ENCODE measurements around the gene PTPN22.

Gene PTPN22

DNA sequence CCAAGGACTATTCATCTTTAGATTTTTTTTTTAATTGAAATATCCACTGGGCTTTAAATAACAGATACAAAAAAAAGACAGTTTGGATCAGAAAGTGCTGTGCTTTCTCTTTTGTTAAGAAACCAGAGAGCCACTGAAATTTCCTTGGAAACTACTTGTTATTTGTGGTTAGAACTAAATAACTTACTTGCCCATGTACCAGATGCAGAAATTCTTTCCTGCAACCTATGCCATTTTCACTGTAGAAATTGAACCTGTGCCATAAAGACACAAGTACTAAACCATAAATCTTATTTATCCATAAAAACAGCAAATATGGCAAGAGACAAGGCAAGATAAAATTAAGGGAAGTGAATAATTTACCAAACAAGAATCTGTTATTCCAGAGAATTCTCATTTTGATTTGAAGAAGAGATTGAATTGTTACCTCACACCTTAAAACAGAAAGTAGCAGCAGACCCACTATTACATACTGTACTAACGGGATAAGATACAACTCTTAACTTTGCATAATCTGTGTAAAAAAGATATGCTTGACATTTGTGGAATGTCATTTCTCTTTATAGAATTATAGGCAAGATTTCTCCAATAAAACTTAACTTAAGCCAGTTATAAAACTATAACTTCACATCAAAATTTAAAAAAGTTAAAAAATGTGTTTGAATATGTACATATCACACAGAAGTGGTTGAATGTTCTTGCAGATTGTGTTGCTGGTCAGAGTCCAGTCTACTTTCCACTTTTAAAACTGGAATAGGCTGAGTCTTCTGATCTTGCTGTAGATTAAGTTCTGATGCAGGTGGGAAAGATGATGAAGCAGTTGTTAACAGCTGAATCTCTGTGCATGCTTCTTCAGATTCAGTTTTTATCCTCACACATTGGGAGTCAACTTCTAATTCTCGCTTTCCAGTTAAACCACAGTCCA, 105.9 kb downstream of the PTPN22 start:
- DNase-seq (no peak), ATAC-seq (replicated peaks) (no peak)
- Mint-ChIP-seq H3K4me1 (peaks cover 4 to 14% of the 10 kb centered on the region in 2 donors), H3K27me3 (no peaks in the 10 kb centered on the region), H3K4me3 (no peak overlapping the region), H3K36me3 (peaks cover 23 to 29% of the 10 kb centered on the region in 2 donors), H3K9me3 (no peaks in the 10 kb centered on the region), H3K27ac (no peak overlapping the region)
